HK-2 (cell line): ENCODE results near the gene FOXE1.

ENCODE experiments used
- DNase-seq: peaks from one replicate; pipeline ENCODE4 v3.0.0-alpha.2; 2018; ENCODE audit not compliant: unreplicated experiment

The FOXE1 gene

GRCh38 chr9:97866300-97866699, 13.3 kb downstream of the FOXE1 start:
- DNase-seq: no peak

DNA sequence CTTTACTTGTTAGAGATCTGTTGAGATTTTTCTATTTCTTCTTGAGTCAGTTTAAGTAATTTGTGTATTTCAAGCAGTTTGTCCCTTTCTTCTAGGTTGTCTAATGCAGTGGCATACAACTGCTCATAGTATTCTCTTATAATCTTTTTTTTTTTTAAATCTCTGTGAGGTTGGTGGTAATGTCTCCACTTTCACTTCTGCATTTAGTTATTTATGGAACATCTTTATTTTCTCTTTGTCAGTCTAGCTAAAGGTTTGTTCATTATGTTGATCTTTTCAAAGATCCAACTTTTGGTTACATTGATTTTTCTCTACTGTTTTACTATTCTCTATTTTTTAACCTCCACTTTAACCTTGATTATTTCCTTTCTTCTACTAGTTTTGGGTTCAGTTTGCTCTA, 13.8 kb downstream of the FOXE1 start:
- DNase-seq: no peak

DNA sequence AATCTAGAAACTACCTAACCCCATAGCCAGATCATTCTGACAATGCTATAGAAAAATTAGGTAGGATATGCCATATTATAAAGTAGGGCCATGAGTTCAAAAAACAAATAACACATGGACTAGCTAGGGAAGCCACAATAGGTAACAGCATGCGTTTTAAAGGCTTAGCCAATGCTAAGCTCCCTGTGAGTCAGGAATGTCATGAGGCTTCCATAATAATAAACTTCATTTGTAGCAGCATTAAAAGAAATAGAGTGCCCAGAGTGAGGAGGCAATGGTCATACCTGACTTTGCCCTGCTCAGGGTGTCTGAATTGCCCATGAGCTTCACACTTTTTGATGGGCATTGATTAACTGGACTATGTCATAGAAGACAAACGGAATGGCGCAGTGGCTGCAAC, 15.8 kb downstream of the FOXE1 start:
- DNase-seq: no peak

GRCh38 chr9:97873425-97873824, 20.4 kb downstream of the FOXE1 start:
- DNase-seq: no peak

- peak; percentile 56 for DNase-seq
These were observed 20.9 kb downstream of the FOXE1 start for GRCh38 chr9:97873882-97874281.

- no peak for DNase-seq
These were observed 21.6 kb downstream of the FOXE1 start for GRCh38 chr9:97874624-97875023.

GRCh38 chr9:97875111-97875510, 22.1 kb downstream of the FOXE1 start:
- no peak for DNase-seq

DNA sequence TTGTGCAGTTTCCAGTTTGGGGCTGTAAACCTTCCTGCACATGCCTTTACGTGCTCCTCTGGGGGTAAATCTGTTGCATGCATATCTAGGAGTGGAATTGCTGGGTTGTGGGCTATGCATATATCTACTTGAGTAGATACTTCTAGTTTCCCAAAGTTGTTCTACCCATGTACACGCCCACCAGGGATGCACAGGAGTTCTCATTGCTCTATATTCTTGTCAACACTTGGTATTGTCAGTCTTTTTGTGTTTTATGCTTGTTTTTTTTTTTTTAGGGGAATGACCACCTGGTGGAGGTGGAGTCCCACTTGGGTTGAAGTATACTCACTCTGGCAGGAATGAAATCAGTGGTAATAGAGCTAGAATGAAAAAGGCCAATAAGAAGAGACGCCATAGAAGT, 23.0 kb downstream of the FOXE1 start:
- no peak for DNase-seq

DNA sequence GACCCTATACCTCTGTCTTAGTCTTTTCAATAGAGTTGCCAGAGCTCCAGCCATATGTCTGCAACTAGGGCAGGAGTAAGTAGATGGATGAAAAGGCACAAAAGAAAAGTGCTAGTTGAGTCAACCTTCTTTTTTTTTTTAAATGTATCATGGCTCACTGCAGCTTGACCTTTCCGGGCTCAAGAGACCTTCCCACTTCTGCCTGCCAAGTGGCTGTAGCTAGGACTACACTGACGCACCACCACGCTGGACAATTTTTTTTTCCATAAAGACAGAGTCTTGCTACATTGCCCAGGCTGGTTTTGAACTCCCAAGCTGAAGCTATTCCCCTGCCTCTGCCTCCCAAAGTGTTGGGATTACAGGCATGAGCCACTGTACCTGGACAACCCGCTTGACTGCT, 27.3 kb downstream of the FOXE1 start:
- DNase-seq: no peak

GRCh38 chr9:97889941-97890887, 37.2 kb downstream of the FOXE1 start:
- DNase-seq: no peak

DNA sequence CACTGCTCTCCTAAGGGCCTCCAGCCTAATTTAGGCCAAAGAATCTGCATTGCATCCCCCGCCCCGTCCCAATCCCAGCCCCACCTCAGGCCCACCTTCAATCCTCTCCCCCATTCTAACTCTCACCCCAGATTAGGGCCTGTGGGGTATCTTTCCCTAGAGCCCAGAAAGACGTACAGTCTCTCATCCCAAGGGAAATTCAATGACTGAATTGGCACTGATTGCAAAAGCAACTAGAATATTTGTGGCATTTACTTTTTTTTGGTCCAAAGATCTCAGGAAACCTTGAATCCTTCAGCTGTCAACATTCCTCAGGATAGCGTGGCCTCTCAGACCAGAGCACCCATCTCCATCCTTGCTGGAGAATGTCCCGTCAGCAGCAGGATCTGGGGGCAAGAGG, 38.7 kb downstream of the FOXE1 start:
- no peak for DNase-seq

DNA sequence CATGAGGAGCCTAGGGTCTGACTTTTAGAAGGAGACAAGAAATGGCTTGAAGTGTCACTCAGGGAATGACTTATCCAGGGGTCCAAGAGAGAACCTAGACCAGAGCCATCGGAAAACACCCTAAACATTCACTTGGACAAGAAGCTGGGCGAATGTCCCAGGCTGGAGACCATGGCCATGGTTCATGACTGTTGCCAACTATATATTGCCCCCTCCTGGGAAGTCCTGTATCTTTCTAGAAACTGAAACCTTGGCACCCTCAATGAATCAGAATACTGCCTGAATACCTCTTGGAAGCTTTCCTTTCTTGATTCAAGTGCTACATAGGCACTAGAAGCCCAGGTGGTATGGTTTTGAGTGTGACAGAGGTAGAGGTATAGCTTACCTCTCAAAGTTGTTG, 39.4 kb downstream of the FOXE1 start:
- DNase-seq: no peak

DNA sequence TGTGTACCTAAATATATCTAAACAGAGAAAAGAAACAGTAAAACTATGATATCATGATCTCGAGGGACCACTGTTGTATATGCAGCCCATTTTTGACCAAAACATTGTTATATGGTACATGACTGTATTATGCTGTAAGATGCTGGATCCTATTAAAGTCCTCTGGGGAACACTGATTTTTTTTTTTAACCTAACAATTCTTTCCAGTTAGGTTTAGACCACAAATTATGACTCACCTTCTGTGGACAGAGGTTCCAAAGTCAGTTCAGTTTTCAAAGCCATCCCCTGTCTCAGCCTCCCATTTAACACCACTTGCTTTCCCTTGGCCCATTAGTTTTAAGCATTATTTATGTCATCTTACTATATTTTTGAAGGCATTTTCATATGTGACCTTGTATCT, 42.2 kb downstream of the FOXE1 start:
- no peak for DNase-seq

DNA sequence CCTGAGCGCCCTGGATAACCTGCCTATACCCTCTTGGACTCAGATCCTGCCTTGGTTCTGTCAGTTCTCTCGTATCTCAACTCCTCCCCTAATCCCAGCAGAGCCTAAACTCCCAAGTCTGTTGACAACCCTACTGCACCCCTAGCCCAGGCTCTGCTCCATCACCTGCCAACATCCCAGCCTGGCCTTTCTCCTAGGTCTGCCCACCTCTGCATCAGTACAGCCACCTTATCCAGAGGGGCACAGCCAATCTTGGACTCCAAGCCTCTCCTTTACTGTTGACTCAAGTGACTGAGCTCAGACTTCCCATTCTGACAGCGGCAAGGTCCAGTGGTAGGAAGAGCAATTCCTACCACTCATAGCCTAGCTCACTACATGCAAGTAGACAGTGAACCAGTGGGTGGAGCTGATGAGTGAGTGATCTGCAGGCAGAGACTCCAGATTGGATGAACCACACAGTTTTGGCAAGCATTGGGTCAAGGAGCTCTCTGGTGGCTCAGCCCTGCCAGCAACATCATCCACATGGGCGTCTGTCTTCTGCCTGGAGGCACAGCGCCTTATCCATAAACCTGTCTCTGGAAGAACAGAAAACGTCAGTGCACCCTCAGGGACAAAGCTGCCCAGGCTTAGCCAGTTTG, 42.8 kb downstream of the FOXE1 start:
- DNase-seq: no peak

GRCh38 chr9:97900103-97900737, 47.2 kb downstream of the FOXE1 start:
- DNase-seq: no peak

DNA sequence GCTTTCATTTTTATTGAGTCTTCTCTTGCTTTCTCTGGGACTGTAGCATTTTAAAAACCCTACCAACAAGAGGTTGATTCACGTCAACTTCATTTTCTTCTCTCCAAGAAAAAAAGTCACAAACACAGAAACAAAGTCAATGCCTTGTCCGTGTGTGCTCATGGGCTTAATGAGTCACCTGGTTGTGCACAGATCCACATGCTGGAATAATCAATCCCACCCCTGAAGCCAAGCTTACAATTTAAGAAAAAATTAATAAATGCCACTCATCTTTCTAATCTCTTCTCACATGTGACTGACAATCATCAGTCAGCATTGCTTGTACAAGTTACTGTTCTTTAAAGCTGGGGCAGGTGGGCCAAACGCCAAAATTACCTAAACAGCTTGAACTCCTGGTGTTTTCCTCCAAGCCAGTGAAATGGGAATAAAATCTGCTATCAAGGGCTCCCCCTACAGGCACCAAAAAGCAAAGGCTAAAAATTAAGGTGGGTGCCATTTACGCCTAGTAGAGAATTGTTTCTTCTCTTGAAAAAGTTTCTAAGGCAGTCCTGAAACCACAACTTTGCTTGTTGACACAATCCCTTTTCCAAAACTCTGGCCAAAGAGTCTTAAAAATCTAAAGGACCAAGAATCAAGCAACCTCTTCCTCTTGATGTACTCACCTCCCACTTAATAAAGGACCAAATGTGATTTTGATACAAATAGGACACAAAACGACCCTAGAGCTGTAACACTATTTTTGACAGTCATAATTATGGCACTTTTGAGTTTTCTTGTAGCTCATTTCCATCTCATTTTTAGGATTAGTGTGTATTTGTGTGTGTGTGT, 47.9 kb downstream of the FOXE1 start:
- peak; percentile 35 for DNase-seq

DNA sequence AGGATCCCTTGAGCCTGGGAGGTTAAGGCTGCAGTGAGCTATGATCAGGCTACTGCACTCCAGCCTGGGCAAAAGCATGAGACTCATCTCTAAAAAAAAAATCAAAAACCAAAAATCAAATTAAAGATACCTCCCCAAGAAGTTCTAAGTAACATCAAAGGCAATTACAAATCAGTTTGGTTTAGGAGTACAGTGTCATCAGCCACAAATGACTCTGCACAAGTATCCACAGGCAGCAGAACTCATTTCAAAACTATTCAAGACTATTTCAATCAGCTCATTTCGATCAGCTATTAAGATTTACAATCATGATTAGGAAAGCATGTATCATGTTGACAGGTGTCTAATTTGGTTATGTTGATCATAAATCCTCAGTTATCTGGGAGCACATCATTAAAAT, 50.2 kb downstream of the FOXE1 start:
- DNase-seq: no peak

GRCh38 chr9:97904725-97905124, 51.7 kb downstream of the FOXE1 start:
- no peak for DNase-seq

- no peak for DNase-seq
These were observed 52.2 kb downstream of the FOXE1 start for GRCh38 chr9:97905228-97905627.
